ENCODE data around the gene FAM136A. TPM values are rescaled to one million over a fixed set of nuclear protein-coding genes. Genes with fewer than 3 reads are reported as not detected.
"Not testable (repeated sequence)": the region's sequence is repeated elsewhere in the genome, so short reads cannot be mapped to it uniquely, and the experiment has no call there.

The FAM136A gene
- total and polyA plus RNA-seq, 2 of the 13 experiments (the other 11 are each of a cell fraction or from before 2014, with no cell fraction given): 77.8 to 126 TPM

- peak; percentile 77; the same call in 1 of the 2 replicates for TF ChIP-seq TFAP4 (IDR thresholded peaks at IDR 0.05; ENCODE audit: borderline replicate concordance, low read depth)
- peak; percentile 80 for TF ChIP-seq TEAD3 (CRISPR knock-in tag; optimal IDR thresholded peaks at IDR 0.05; ENCODE audit: borderline replicate concordance)
- TF ChIP-seq BRF2 (CRISPR knock-in tag; IDR thresholded peaks at IDR 0.05): peak; percentile 66; the same call in 1 of the 2 replicates
- 0 out of 2 replicates have a peak, but pooled peaks have one; percentile 48 for TF ChIP-seq ARNT2 (CRISPR knock-in tag; IDR thresholded peaks at IDR 0.05; ENCODE audit: low read depth)
- TF ChIP-seq HOXA3 (CRISPR knock-in tag; IDR thresholded peaks at IDR 0.05): peak; percentile 98
- TF ChIP-seq ZNF20 (CRISPR knock-in tag; IDR thresholded peaks at IDR 0.05): 0 out of 2 replicates have a peak, but pooled peaks have one; percentile 50
- peak; percentile 82; the same call in 1 of the 2 replicates for TF ChIP-seq FOXJ3 (CRISPR knock-in tag; IDR thresholded peaks at IDR 0.05; ENCODE audit: borderline replicate concordance)
- peak; percentile 100 for TF ChIP-seq SOX5 (CRISPR knock-in tag; IDR thresholded peaks at IDR 0.05; ENCODE audit: borderline replicate concordance)
- peak; percentile 53; the same call in 1 of the 2 replicates for TF ChIP-seq ZNF501 (CRISPR knock-in tag; IDR thresholded peaks at IDR 0.05)
- peak; percentile 77 for TF ChIP-seq CREB1 (IDR thresholded peaks at IDR 0.05)
- peak; percentile 91 for TF ChIP-seq CREB1 (CRISPR knock-in tag; IDR thresholded peaks at IDR 0.05)
- TF ChIP-seq YEATS4 (CRISPR knock-in tag; IDR thresholded peaks at IDR 0.05; ENCODE audit: borderline replicate concordance): peak; percentile 84; the same call in 1 of the 2 replicates
- TF ChIP-seq ZNF878 (CRISPR knock-in tag; IDR thresholded peaks at IDR 0.05): peak; percentile 86; the same call in 1 of the 2 replicates
- TF ChIP-seq KDM5A (IDR thresholded peaks at IDR 0.05; ENCODE audit: borderline replicate concordance, low read length): 0 out of 2 replicates have a peak, but pooled peaks have one; percentile 48
- peak; percentile 90 for TF ChIP-seq CCDC6 (CRISPR knock-in tag; IDR thresholded peaks at IDR 0.05)
- TF ChIP-seq ISL2 (CRISPR knock-in tag; IDR thresholded peaks at IDR 0.05): peak; percentile 89
- peak in 1 of 2 experiments; percentile 89; a peak in 2 of 4 replicates for TF ChIP-seq ATF4 (CRISPR knock-in tag; IDR thresholded peaks at IDR 0.05)
- TF ChIP-seq ZMAT3 (CRISPR knock-in tag; conservative IDR thresholded peaks at IDR 0.05): 0 out of 2 replicates have a peak, but pooled peaks have one; percentile 48
- not testable (repeated sequence) for TF ChIP-seq CBX2 (IDR thresholded peaks at IDR 0.05; ENCODE audit: low read depth, low read length); SOX6 (IDR thresholded peaks at IDR 0.05)
- TF ChIP-seq CBX2 (CRISPR knock-in tag; IDR thresholded peaks at IDR 0.05; ENCODE audit: low read depth): 0 out of 2 replicates have a peak, but pooled peaks have one; percentile 48
- peak; percentile 41; the same call in 1 of the 2 replicates for TF ChIP-seq IRX3 (CRISPR knock-in tag; IDR thresholded peaks at IDR 0.05; ENCODE audit: borderline replicate concordance, low read depth)
- peak; percentile 100 for TF ChIP-seq SOX6 (CRISPR knock-in tag; IDR thresholded peaks at IDR 0.05)
- TF ChIP-seq REPIN1 (CRISPR knock-in tag; IDR thresholded peaks at IDR 0.05; ENCODE audit: borderline replicate concordance, low read depth): peak; percentile 78; the same call in 1 of the 2 replicates
- TF ChIP-seq PHF21A (CRISPR knock-in tag; IDR thresholded peaks at IDR 0.05): peak; percentile 99
- TF ChIP-seq HDAC2 (CRISPR knock-in tag; IDR thresholded peaks at IDR 0.05): peak; percentile 98
- TF ChIP-seq ZNF34 (CRISPR knock-in tag; IDR thresholded peaks at IDR 0.05; ENCODE audit: borderline replicate concordance): peak; percentile 82; the same call in 1 of the 2 replicates
- 0 out of 2 replicates have a peak, but pooled peaks have one; percentile 33 for TF ChIP-seq ZFP37 (CRISPR knock-in tag; IDR thresholded peaks at IDR 0.05; ENCODE audit: borderline replicate concordance)
Measured at GRCh38 chr2:70269422-70270302, 32.2 kb downstream of the FAM136A start (continued).

Data from HepG2 (cell line).